ENCODE results near the gene ECE1.

- TF ChIP-seq YY1 (IDR thresholded peaks at IDR 0.05; ENCODE audit: insufficient read depth, insufficient read length) (no peak), ZNF274 (IDR thresholded peaks at IDR 0.05; ENCODE audit: low read depth, low read length) (no peak)
These were observed 44.5 kb downstream of the ECE1 start for GRCh38 chr1:21245688-21246229.

Data from NT2/D1 (cell line).